HEK293T (cell line): ENCODE results near the gene TRPM5.

Experiments used
- CTCF ChIA-PET: fragments of 350-600 bp; formaldehyde crosslinking; extraction: SDS; loops from one replicate; lab custom pipeline; 2021; ENCODE audit warnings: antibody characterized with exemption, inconsistent platforms; lab: Yijun Ruan, JAX
- POLR2A ChIA-PET: fragments of 350-600 bp; formaldehyde crosslinking; extraction: SDS; loops from one replicate; lab custom pipeline; 2020; ENCODE audit warnings: antibody characterized with exemption, inconsistent platforms; lab: Yijun Ruan, JAX
- DNase-seq: peaks from one replicate; pipeline ENCODE4 v3.0.0; 2012; ENCODE audit warnings: mixed read lengths; ENCODE audit errors: extremely low spot score
- ARNT ChIP-seq: fragments of 450-650 bp; IDR thresholded peaks from 2 replicates; pipeline ENCODE4 v1.6.1; 2017; ENCODE audit warnings: mild to moderate bottlenecking
- BHLHE40 ChIP-seq: fragments of 450-650 bp; IDR thresholded peaks from 2 replicates; pipeline ENCODE4 v1.6.1; 2016; ENCODE audit warnings: mild to moderate bottlenecking, moderate library complexity, borderline replicate concordance
- CTBP1 ChIP-seq: fragments of 450-650 bp; IDR thresholded peaks from 2 replicates; pipeline ENCODE4 v1.6.1; 2016; ENCODE audit warnings: borderline replicate concordance
- ELF4 ChIP-seq: fragments of 450-650 bp; IDR thresholded peaks from 2 replicates; pipeline ENCODE4 v1.6.1; 2017; ENCODE audit warnings: antibody characterized with exemption
- FOXA1 ChIP-seq: fragments of 450-650 bp; IDR thresholded peaks from 2 replicates; pipeline ENCODE4 v1.6.1; 2016; ENCODE audit warnings: mild to moderate bottlenecking
- FOXK2 ChIP-seq: fragments of 450-650 bp; IDR thresholded peaks from 2 replicates; pipeline ENCODE4 v1.6.1; 2016; ENCODE audit warnings: mild to moderate bottlenecking
- FOXM1 ChIP-seq: fragments of 450-650 bp; IDR thresholded peaks from 2 replicates; pipeline ENCODE4 v1.6.1; 2017; ENCODE audit warnings: mild to moderate bottlenecking, borderline replicate concordance
- HDGF ChIP-seq: fragments of 450-650 bp; IDR thresholded peaks from 2 replicates; pipeline ENCODE4 v1.6.1; 2017; ENCODE audit warnings: antibody characterized with exemption, borderline replicate concordance
- L3MBTL2 ChIP-seq: fragments of 450-650 bp; conservative IDR thresholded peaks from 2 replicates; pipeline ENCODE4 v1.6.1; 2016; ENCODE audit warnings: mild to moderate bottlenecking
- LEF1 ChIP-seq: fragments of 450-650 bp; IDR thresholded peaks from 2 replicates; pipeline ENCODE4 v1.6.1; 2017; ENCODE audit warnings: mild to moderate bottlenecking, borderline replicate concordance
- NFRKB ChIP-seq: fragments of 450-650 bp; IDR thresholded peaks from 2 replicates; pipeline ENCODE4 v1.6.1; 2016; ENCODE audit warnings: mild to moderate bottlenecking, moderate library complexity
- SP1 ChIP-seq: fragments of 450-650 bp; IDR thresholded peaks from 2 replicates; pipeline ENCODE4 v1.6.1; 2017
- SUZ12 ChIP-seq: fragments of 450-650 bp; IDR thresholded peaks from 2 replicates; pipeline ENCODE4 v1.6.1; 2016; ENCODE audit warnings: mild to moderate bottlenecking
- TARDBP ChIP-seq: fragments of 450-650 bp; IDR thresholded peaks from 2 replicates; pipeline ENCODE4 v1.6.1; 2016
- ZNF384 ChIP-seq: fragments of 450-650 bp; IDR thresholded peaks from 2 replicates; pipeline ENCODE4 v1.6.1; 2016
- TF ChIP-seq, protein P1 (sequence below): fragments of 450-650 bp; IDR thresholded peaks from 2 replicates; pipeline ENCODE4 v1.6.1; 2016

The TRPM5 gene

GRCh38 chr11:2434008-2434407, 10.3 kb downstream of the TRPM5 start:
- DNase-seq = no peak
- TF ChIP-seq TARDBP = no peak
- POLR2A ChIA-PET = no interaction called here
- CTCF ChIA-PET = no interaction called here

- POLR2A ChIA-PET = no interaction called here
These were observed 11.0 kb downstream of the TRPM5 start for GRCh38 chr11:2433106-2433925.

GRCh38 chr11:2432628-2433071, 11.7 kb downstream of the TRPM5 start:
- no peak for TF ChIP-seq SP1
- no peak for TF ChIP-seq FOXK2
- no peak for TF ChIP-seq LEF1
- no peak for TF ChIP-seq L3MBTL2
- no peak for TF ChIP-seq ZNF384
- TF ChIP-seq FOXM1 = no peak
- TF ChIP-seq CTBP1 = no peak
- no peak for TF ChIP-seq FOXA1
- TF ChIP-seq HDGF = no peak
- TF ChIP-seq ELF4 = no peak
- TF ChIP-seq ARNT = no peak
- TF ChIP-seq NFRKB = no peak
- no peak for TF ChIP-seq TARDBP
- no peak for TF ChIP-seq BHLHE40
- TF ChIP-seq, protein P1, sequence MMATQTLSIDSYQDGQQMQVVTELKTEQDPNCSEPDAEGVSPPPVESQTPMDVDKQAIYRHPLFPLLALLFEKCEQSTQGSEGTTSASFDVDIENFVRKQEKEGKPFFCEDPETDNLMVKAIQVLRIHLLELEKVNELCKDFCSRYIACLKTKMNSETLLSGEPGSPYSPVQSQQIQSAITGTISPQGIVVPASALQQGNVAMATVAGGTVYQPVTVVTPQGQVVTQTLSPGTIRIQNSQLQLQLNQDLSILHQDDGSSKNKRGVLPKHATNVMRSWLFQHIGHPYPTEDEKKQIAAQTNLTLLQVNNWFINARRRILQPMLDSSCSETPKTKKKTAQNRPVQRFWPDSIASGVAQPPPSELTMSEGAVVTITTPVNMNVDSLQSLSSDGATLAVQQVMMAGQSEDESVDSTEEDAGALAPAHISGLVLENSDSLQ = no peak
- no peak for TF ChIP-seq SUZ12
- POLR2A ChIA-PET = no interaction called here
- DNase-seq = no peak
- CTCF ChIA-PET = no interaction called here

More at GRCh38 chr11:2433106-2433925, 11.0 kb downstream of the TRPM5 start:
- CTCF ChIA-PET = no interaction called here
- DNase-seq = no peak
- no peak for TF ChIP-seq SUZ12
- no peak for TF ChIP-seq TARDBP
- no peak for TF ChIP-seq BHLHE40
- TF ChIP-seq HDGF = no peak
- no peak for TF ChIP-seq NFRKB
- no peak for TF ChIP-seq FOXM1
- no peak for TF ChIP-seq CTBP1
- TF ChIP-seq, protein P1 = no peak
- TF ChIP-seq ZNF384 = no peak
- TF ChIP-seq L3MBTL2 = no peak
- no peak for TF ChIP-seq FOXK2
- TF ChIP-seq ARNT = no peak

DNA sequence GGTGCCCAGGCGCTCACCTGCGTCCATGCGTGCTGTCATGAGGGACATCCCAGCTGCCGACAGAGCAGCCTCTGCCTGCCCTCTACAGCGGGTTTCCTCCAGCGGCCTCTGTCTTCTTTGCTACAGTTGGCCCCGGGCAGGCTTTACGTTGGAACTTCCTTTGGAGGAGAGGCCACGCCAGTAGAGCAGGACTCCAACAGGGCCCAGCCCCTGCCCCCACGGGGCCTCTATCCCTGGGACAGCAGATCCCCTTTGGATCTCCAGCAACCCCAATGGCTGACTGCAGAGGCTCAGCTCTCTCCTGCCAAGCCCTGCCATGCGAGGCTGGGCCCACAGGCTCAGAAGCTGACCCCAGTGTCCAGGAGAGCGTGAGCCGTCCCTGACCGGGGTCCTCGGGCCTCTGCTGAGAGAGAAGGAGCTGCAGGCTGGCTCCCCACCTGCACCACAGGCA, 12.1 kb downstream of the TRPM5 start:
- no peak for DNase-seq
- ChIA-PET CTCF (no interaction called here), POLR2A (no interaction called here)
- no peak for TF ChIP-seq SUZ12
- TF ChIP-seq L3MBTL2 = no peak
- TF ChIP-seq HDGF = no peak
- no peak for TF ChIP-seq LEF1
- TF ChIP-seq, protein P1 = no peak
- TF ChIP-seq CTBP1 = no peak
- no peak for TF ChIP-seq NFRKB
- no peak for TF ChIP-seq SP1
- TF ChIP-seq FOXM1 = no peak
- TF ChIP-seq TARDBP = no peak
- TF ChIP-seq BHLHE40 = no peak
- TF ChIP-seq ARNT = no peak
- TF ChIP-seq ZNF384 = no peak
- TF ChIP-seq FOXK2 = no peak
- no peak for TF ChIP-seq FOXA1
- no peak for TF ChIP-seq ELF4

DNA sequence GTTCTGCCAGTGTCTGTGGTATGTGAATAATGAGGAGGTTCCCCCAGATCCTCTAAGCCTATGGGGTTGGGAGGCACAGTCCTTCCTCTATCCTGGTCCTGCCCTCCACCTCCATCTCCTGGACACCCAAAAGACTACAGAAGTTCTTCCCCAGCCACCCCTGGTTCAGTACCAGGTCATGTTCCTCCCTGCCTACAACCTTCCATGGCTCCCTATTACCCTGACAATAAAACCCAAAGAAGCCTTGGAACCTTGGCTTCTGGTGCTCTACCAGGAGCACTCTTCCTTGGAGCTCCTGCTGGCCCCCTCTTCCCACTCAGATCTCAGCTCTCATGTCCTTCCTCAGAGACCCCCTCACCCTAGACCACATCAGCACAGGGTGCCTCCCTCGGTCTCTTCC, 12.9 kb downstream of the TRPM5 start:
- DNase-seq = no peak
- no peak for TF ChIP-seq FOXK2
- TF ChIP-seq NFRKB = no peak
- TF ChIP-seq FOXM1 = no peak
- TF ChIP-seq, protein P1 = no peak
- TF ChIP-seq FOXA1 = no peak
- no peak for TF ChIP-seq L3MBTL2
- no peak for TF ChIP-seq HDGF
- TF ChIP-seq CTBP1 = no peak
- no peak for TF ChIP-seq LEF1
- no peak for TF ChIP-seq SUZ12
- no peak for TF ChIP-seq ZNF384
- no peak for TF ChIP-seq ARNT
- no peak for TF ChIP-seq TARDBP
- TF ChIP-seq ELF4 = no peak
- TF ChIP-seq BHLHE40 = no peak
- TF ChIP-seq SP1 = no peak
- ChIA-PET POLR2A (no interaction called here), CTCF (interaction anchor here (0.7 kb wide), 1 partner anchor 100 kb away, joined by 4 read pairs; no protein-coding TSS in a partner anchor)
